OCI-LY1 (cell line): ENCODE results near the gene ZBTB5.

ENCODE experiments used
- EZH2 ChIP-seq: fragments of 200-600 bp; sonication (generic), shearing (Covaris generic); IDR thresholded peaks from 2 replicates; pipeline ENCODE4 v1.8.0; 2017; ENCODE audit warnings: borderline replicate concordance, mixed run types, mild to moderate bottlenecking, antibody characterized with exemption, low read length, moderate library complexity, mixed read lengths
- TF ChIP-seq, protein P1 (sequence below): fragments of 200-600 bp; sonication (generic), shearing (Covaris generic); IDR thresholded peaks from 2 replicates; pipeline ENCODE4 v1.5.1; 2017; ENCODE audit warnings: mild to moderate bottlenecking, antibody characterized with exemption, low read length, moderate library complexity, mixed read lengths

DNA sequence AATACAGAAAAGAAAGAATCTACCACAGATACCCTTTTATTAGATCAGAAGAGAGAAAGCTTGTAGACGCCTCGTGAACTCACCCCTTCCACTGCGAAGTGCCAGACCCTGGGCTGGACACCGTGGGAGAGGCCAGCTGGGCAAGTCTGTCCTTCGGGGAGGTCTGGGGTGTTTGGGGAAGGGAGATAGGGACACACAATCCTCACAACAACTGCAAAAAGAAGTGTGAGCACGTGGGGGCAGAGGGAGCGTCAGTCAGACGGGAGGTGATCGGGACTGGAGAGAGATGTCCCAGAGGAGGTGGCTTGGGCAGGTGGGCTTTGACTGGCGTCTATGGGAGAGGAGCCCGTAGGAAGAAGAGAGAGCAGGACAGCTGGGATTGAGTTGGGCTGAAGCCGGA, 70.0 kb downstream of the ZBTB5 start:
- TF ChIP-seq, protein P1, sequence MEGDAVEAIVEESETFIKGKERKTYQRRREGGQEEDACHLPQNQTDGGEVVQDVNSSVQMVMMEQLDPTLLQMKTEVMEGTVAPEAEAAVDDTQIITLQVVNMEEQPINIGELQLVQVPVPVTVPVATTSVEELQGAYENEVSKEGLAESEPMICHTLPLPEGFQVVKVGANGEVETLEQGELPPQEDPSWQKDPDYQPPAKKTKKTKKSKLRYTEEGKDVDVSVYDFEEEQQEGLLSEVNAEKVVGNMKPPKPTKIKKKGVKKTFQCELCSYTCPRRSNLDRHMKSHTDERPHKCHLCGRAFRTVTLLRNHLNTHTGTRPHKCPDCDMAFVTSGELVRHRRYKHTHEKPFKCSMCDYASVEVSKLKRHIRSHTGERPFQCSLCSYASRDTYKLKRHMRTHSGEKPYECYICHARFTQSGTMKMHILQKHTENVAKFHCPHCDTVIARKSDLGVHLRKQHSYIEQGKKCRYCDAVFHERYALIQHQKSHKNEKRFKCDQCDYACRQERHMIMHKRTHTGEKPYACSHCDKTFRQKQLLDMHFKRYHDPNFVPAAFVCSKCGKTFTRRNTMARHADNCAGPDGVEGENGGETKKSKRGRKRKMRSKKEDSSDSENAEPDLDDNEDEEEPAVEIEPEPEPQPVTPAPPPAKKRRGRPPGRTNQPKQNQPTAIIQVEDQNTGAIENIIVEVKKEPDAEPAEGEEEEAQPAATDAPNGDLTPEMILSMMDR = no peak
- no peak for TF ChIP-seq EZH2
